ENCODE data around the gene OPN1MW.
"Not testable (repeated sequence)": the region's sequence is repeated elsewhere in the genome, so short reads cannot be mapped to it uniquely, and the experiment has no call there.

The OPN1MW gene

GRCh38 chrX:154211057-154211456 lies 28.7 kb downstream of the OPN1MW start:
- DNase-seq (ENCODE audit: low read depth), result not testable (repeated sequence)

- not testable (repeated sequence) for DNase-seq (ENCODE audit: low read depth)
These were observed 29.1 kb downstream of the OPN1MW start for GRCh38 chrX:154211499-154211898.

- not testable (repeated sequence) for DNase-seq (ENCODE audit: low read depth)
These were observed 37.1 kb downstream of the OPN1MW start, which contains the start of gene OPN1MW2 for GRCh38 chrX:154219456-154219855. OPN1MW2 (plus strand) TSS chrX:154219756; CDS start chrX:154219816, 60 bp downstream.

- not testable (repeated sequence) for DNase-seq (ENCODE audit: low read depth)
These were observed 42.9 kb downstream of the OPN1MW start for GRCh38 chrX:154225292-154225691.

- not testable (repeated sequence) for DNase-seq (ENCODE audit: low read depth)
These were observed 44.3 kb downstream of the OPN1MW start for GRCh38 chrX:154226706-154227105.

DNA sequence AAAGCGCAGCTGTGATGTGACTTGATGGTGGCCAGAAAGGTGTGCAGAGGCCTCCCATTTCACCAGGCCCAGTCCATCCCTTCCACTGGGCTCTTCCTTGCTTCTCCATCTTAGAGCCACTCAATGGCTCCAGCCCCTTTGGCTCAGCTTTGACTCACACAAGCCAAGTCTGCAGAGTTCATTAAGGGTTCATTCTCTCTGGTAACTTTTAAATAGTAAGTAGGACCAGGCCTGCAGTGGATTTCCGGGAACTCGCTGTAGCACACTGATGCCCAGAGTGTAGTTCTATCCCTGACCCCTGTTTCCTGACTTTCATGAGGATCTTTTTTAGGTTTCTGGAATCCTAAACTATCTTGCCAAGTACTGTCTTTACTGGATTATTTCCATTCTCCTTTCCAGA lies 49.0 kb downstream of the OPN1MW start:
- not testable (repeated sequence) for DNase-seq (ENCODE audit: low read depth)

DNA sequence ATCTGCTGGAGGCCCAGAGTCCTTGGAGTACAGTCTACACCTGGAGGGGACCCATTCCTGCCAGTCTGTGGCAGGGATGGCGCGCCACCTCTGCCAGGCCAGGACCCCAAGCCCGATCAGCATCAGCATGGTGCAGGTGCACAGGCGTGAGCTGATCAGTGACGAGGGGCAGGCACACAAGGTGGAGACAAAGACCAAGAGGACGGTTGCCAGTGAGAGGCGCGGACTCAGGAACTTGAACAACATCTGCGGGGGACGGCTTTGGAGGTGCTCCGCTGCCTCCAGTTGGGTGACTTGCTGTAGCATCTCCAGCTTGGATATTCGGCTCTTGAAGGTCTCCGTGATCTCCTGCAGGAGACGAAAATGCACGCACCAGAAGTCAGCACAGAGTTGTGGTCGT lies 51.2 kb downstream of the OPN1MW start:
- not testable (repeated sequence) for DNase-seq (ENCODE audit: low read depth)

DNA sequence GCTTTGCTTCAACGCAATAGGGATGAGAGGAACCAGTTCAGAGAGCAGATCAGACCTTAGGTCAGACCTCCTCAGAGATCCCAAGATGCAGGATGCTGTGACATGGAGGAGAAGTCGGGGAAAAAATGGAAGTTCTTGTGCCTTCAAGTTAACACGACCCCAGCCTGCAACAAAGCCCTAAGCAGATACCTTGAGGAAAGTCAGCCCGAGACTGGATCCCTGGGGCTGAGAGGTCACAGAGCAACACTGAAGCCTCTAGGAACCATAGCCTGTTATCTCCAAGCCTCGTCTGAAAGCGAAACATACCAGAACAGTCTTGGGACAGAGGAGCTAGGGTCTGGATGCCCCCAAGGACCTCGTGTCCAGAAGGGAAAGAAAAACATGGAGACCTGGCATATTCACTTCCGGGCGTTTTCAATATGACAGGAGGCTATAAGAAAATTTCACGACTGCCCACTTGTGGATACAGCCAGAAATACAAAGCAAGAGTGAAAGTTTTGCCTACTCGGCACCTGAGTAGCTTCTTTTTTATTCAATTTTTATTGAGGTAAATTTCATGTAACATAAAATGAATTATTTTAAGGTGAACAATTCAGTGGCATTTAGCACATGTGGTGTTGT lies 56.7 kb downstream of the OPN1MW start:
- not testable (repeated sequence) for DNase-seq (ENCODE audit: low read depth)

DNA sequence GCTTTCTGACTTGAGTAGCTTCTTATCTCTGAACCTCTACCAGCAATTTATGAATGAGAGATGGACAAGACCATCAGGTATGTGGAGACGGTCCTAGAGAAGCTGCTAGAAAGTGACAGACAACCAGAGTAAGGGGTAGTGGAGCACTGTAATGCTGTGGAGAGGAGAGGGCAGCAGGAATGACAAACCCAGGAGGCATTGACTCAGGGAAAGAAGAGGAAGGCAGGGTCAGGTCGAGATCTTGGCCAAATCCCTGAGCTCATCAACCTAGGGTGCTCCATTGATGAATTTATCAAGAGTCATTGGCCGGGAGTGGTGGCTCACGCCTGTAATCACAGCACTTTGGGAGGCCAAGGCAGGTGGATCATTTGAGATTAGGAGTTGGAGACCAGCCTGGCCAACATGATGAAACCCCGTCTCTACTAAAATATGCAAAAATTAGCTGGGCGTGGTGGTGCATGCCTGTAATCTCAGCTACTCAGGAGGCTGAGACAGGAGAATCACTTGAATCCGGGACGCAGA lies 57.6 kb downstream of the OPN1MW start:
- DNase-seq (ENCODE audit: low read depth), result not testable (repeated sequence)
